ENCODE results near the gene COL24A1. TPM values are rescaled to one million over a fixed set of nuclear protein-coding genes. Genes with fewer than 3 reads are reported as not detected.

The COL24A1 gene
- total and polyA plus RNA-seq, 2 of the 13 experiments (the other 11 are each of a cell fraction or from before 2014, with no cell fraction given) = 0.04 to 0.13 TPM

GRCh38 chr1:85847356-85847755 lies 309.2 kb downstream of the COL24A1 start:
- ChIA-PET CTCF (ENCODE audit: low intra/inter-chr PET ratio, low total read pairs) (no interaction called here), POLR2A (no interaction called here)
- H3K79me2 ChIP-seq (ENCODE audit: insufficient read depth, low read length) = no peaks in the 10 kb centered on the region
- no peaks in the 10 kb centered on the region for H4K20me1 ChIP-seq (ENCODE audit: insufficient read depth, low read length)
- FAIRE-seq = no peak
- no peaks in the 10 kb centered on the region; a peak in 1 of 5 replicates for H3K27me3 ChIP-seq (ENCODE audit: control insufficient read depth in 1 of 2, insufficient read depth in 2 of 2, low read length in 2 of 2)
- in situ Hi-C loops (cut with HindIII; ENCODE audit: extremely low pct_ligation_motif_present, low pct_unique_long_range_greater_than_20kb) (no loop called here), intact Hi-C loops (cut with micrococcal nuclease; ENCODE audit: unreplicated experiment) (no loop called here)
- no peak overlapping the region for H2AFZ ChIP-seq (ENCODE audit: low read length)
- DNase-seq (ENCODE audit: low spot score) = no peak
- BruUV-seq (replicated peaks) = no TSS peak
- H3K4me1 ChIP-seq (ENCODE audit: insufficient read depth, low read length) = no peaks in the 10 kb centered on the region
- H3K4me2 ChIP-seq (ENCODE audit: low read depth, low read length) = no peak overlapping the region
- H3K4me3 ChIP-seq (replicated peaks in 1 of 3; ENCODE audit: insufficient read depth in 1 of 3, low read depth in 2 of 3, low read length in 3 of 3) = no peak overlapping the region
- no peak overlapping the region for H3K27ac ChIP-seq (ENCODE audit: extremely low read length, insufficient read depth, low read length)
- no peak for ATAC-seq
- H3K9ac ChIP-seq (ENCODE audit: insufficient read depth, low read depth, low read length) = no peak overlapping the region
- TF ChIP-seq ZNF776 (CRISPR knock-in tag; IDR thresholded peaks at IDR 0.05) (no peak), ZFP36L2 (CRISPR knock-in tag; IDR thresholded peaks at IDR 0.05) (no peak), ZNF225 (CRISPR knock-in tag; IDR thresholded peaks at IDR 0.05) (no peak), ZNF644 (CRISPR knock-in tag; IDR thresholded peaks at IDR 0.05; ENCODE audit: low read depth) (no peak), IRF2 (CRISPR knock-in tag; IDR thresholded peaks at IDR 0.05) (no peak)
- WGBS (ENCODE audit: low lambda C conversion rate) = 5% methylated on average over 2 of the region's 2 CpGs
- H3K36me3 ChIP-seq (replicated peaks in 1 of 2; ENCODE audit: control insufficient read depth in 1 of 2, insufficient read depth in 2 of 2, low read length in 2 of 2) = no peaks in the 10 kb centered on the region
- H3K9me3 ChIP-seq (ENCODE audit: low read length) = no peaks in the 10 kb centered on the region

- ChIA-PET POLR2A (no interaction called here), CTCF (ENCODE audit: low intra/inter-chr PET ratio, low total read pairs) (no interaction called here)
- no peaks in the 10 kb centered on the region for H4K20me1 ChIP-seq (ENCODE audit: insufficient read depth, low read length)
- H3K27ac ChIP-seq (ENCODE audit: extremely low read length, insufficient read depth, low read length) = no peak overlapping the region
- no peak overlapping the region for H3K4me3 ChIP-seq (replicated peaks in 1 of 3; ENCODE audit: insufficient read depth in 1 of 3, low read depth in 2 of 3, low read length in 3 of 3)
- no peaks in the 10 kb centered on the region for H3K9me3 ChIP-seq (ENCODE audit: low read length)
- no peak overlapping the region for H3K4me2 ChIP-seq (ENCODE audit: low read depth, low read length)
- intact Hi-C loops (cut with micrococcal nuclease; ENCODE audit: unreplicated experiment) (no loop called here), in situ Hi-C loops (cut with HindIII; ENCODE audit: extremely low pct_ligation_motif_present, low pct_unique_long_range_greater_than_20kb) (no loop called here)
- H3K27me3 ChIP-seq (ENCODE audit: control insufficient read depth in 1 of 2, insufficient read depth in 2 of 2, low read length in 2 of 2) = no peaks in the 10 kb centered on the region; a peak in 1 of 5 replicates
- 8% methylated on average over 3 of the region's 3 CpGs for WGBS (ENCODE audit: low lambda C conversion rate)
- no peaks in the 10 kb centered on the region for H3K36me3 ChIP-seq (replicated peaks in 1 of 2; ENCODE audit: control insufficient read depth in 1 of 2, insufficient read depth in 2 of 2, low read length in 2 of 2)
- no peak overlapping the region for H2AFZ ChIP-seq (ENCODE audit: low read length)
- H3K9ac ChIP-seq (ENCODE audit: insufficient read depth, low read depth, low read length) = no peak overlapping the region
- H3K79me2 ChIP-seq (ENCODE audit: insufficient read depth, low read length) = no peaks in the 10 kb centered on the region
- ATAC-seq = no peak
- no peak for FAIRE-seq
- DNase-seq (ENCODE audit: low spot score) = no peak
- no peaks in the 10 kb centered on the region for H3K4me1 ChIP-seq (ENCODE audit: insufficient read depth, low read length)
- BruUV-seq (replicated peaks) = no TSS peak
- TF ChIP-seq CSRNP1 (CRISPR knock-in tag; IDR thresholded peaks at IDR 0.05) (no peak), SETDB1 (CRISPR knock-in tag; IDR thresholded peaks at IDR 0.05; ENCODE audit: borderline replicate concordance) (no peak), ZBTB10 (CRISPR knock-in tag; IDR thresholded peaks at IDR 0.05; ENCODE audit: borderline replicate concordance) (no peak), ZBTB42 (CRISPR knock-in tag; IDR thresholded peaks at IDR 0.05) (no peak), CREB1 (IDR thresholded peaks at IDR 0.05) (no peak), CREB1 (CRISPR knock-in tag; IDR thresholded peaks at IDR 0.05) (no peak), ZNF354B (CRISPR knock-in tag; IDR thresholded peaks at IDR 0.05) (no peak), CC2D1A (CRISPR knock-in tag; IDR thresholded peaks at IDR 0.05) (no peak), KLF15 (CRISPR knock-in tag; IDR thresholded peaks at IDR 0.05; ENCODE audit: borderline replicate concordance) (no peak), NFATC3 (CRISPR knock-in tag; IDR thresholded peaks at IDR 0.05) (no peak), ATF2 (CRISPR knock-in tag; IDR thresholded peaks at IDR 0.05) (no peak)
Measured at GRCh38 chr1:85846706-85847105, 309.9 kb downstream of the COL24A1 start.
